Hippocampal formation (tissue), 2 donors: ENCODE data around the gene DENND6B.
"Not testable (repeated sequence)": the region's sequence is repeated elsewhere in the genome, so short reads cannot be mapped to it uniquely, and the experiment has no call there.

Source experiments
- DNase-seq, 2 donors: peaks; one replicate each; lab custom pipeline; 2025; lab: John Stamatoyannopoulos, UW

Gene DENND6B

DNA sequence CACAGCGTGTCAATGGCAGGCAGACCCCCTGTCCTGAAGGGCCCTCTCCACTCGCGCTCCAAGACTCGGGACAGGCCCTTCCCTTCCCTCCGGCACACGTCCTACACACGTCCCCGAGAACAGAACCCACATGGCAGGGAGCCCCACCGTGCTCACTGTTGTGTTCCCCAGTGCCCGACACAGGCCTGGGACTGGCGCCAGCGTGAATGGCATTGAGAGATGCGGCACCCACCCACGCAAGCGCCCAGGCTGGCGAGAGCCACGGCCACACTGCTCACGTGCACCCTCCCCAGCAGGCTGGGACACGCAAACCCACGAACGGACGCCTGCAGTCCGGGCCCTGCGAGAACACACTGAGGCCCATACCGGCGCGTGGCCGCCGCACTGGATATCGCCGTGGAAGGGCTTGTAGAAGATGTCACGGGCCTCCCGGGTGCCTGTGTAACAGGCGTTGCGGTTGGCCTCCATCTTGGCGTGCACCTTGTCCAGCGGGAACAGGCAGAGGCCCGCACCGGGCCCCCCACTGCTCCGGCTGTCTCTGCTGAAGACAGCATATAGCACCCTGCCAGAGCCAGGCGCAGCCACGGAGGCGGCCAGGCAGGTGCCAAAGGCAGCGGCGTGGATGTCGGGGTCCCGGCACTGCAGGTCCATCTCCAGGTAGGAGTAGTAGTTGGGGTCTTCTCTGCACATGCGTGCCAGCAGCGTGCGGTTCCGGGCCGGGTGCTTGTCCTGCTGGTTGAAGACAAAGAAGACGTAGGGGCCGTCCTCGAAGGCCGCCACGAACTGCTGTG is 37.5 kb downstream of the DENND6B start:
- DNase-seq, result no peak

- DNase-seq, result no peak
These were observed 39.1 kb downstream of the DENND6B start for GRCh38 chr22:50287731-50288130.

DNA sequence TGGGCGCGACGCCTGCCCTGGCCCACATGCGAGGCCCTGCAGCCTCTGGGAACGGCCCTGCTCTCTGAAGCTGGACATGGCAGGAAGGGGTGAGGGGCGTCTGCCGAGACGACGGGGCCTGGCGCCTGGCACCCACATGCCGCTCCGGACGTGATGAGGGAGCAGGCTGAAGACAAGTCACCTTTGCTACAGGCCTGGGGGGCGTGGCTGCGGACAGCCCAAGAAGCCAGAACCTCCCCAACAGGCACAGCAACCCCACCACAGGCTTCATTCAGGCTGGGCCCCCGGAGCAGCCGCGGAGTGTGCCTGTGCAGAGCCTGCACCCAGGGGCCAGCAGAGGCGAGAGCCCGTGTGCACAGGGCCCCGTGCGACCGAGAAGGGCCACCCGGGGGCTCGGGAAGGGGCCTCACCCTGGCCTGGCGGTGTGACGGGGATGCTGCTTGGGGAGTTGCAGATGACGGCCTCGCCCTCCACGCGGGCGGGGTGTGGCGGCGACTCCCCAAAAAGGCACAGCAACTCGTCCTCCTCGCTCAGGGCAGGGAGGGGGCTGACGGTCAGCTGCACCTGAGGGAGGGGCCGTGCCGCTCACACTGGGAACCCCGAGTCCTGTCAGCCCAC is 40.0 kb downstream of the DENND6B start:
- no peak for DNase-seq

DNA sequence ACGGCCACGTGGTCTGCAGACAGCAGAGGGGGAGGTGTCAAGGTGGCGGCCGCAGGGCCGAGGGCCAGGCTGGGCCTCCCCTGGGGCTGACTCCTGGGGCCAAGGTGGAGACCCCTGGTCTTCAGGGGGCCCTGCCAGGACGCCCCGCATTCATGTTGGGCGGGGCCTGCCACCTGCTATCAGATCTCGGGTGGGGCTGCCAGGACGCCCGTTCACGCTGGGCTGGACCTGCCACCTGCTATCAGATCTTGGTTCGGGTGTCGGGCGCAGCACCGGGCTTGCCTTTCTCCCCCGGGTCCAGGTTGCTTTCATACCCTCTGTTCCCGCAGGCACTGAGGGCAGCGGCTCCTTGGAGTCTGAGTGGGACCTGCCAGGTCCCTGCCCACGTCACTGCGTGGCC is 40.5 kb downstream of the DENND6B start:
- no peak for DNase-seq

- no peak for DNase-seq
These were observed 41.1 kb downstream of the DENND6B start for GRCh38 chr22:50285568-50286229.

GRCh38 chr22:50284479-50284878 is 42.3 kb downstream of the DENND6B start:
- no peak for DNase-seq

GRCh38 chr22:50283821-50284220 is 43.0 kb downstream of the DENND6B start:
- no peak for DNase-seq

GRCh38 chr22:50282361-50283155 is 44.3 kb downstream of the DENND6B start:
- DNase-seq, result no peak

DNA sequence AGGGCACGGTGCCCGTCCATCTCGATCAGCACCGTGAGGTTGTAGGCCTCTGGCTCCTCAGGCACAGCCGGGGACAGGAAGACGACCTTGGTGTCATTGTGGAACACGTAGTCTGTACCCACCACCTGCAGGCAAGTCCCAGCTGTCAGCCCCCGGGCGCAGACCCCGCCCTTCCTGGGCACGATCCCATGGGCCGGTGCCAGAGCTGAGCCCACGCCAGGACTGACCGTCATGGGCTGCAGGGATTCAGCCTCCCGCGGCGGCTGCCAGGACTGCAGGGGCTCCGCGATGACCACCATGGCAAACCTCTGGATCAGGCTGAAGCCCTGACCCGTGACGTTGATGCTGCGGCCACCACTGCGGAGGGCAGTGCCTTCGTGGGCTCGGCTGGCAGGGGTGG is 44.9 kb downstream of the DENND6B start:
- DNase-seq, result no peak

DNA sequence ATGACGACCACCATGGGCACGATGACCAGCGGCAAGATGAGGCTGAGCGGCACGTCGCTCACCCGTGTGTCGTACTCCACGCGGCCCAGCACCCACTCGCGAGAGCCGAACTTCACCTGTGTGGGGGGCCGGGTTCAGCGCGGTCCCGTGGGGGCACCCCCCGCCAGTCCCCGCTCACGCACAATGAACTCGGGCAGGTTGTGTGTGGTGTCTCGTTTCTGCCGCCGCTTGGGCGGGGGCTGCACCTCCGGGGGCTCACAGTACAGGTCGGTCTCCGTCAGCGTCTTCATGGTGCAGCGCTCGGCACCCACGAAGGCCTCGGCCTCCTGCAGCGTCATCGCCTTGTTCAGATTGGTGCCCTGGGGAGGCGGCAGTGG is 45.4 kb downstream of the DENND6B start:
- DNase-seq, result no peak

GRCh38 chr22:50280708-50281383 is 46.0 kb downstream of the DENND6B start:
- DNase-seq, result no peak

DNA sequence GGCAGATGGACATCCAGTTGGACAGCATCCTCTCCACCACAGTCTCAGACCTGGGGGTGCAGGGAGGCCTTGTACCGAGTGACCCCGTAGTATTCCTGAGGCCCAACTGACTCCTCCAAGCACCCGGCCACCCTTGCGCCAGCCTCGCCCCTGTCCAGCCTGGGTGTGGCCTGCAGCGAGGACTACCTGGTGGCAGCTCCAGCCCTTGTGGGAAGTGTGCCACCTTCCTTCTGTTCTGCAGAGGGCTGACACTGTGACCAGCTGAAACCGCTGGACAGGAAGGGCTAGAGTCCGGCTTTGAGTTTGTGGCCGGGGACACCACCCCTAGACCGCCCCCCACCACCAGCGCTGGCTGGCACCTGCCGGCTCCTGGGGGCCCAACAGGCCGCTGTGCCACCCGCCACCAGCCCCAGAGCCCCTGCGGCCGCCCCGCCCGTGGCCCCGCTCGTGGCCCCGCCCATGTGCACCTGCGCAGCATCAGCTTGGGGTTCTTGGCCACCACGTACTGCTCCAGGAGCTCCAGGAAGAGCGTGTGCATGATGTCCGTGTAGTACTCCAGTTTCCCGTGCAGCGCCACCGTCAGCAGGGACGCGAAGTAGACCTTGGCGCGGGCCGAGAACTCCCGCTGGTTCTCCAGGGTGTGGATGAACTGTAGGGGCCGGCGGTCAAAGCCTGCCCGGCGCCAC is 46.6 kb downstream of the DENND6B start:
- no peak for DNase-seq

- DNase-seq, result no peak
These were observed 47.7 kb downstream of the DENND6B start for GRCh38 chr22:50278956-50279619.

DNA sequence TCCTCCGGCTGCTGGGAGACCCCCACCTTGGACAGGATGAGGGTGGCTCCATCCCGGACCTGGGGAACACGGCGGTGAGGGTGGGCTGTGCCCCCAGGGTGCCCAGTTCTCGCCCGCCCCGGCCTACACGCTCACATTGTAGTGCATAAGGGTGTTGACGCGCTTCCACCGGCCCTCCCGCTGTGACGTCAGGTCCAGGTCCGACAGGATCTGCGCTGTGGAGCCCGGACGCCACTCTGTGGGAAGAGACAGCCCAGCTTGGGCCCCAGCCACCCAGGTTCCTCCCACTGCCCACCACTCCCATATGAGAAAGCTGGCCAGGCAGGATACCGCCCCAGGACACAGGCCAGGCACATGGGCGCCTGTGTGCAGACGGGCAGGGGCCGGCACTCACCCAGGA is 48.4 kb downstream of the DENND6B start:
- no peak for DNase-seq

DNA sequence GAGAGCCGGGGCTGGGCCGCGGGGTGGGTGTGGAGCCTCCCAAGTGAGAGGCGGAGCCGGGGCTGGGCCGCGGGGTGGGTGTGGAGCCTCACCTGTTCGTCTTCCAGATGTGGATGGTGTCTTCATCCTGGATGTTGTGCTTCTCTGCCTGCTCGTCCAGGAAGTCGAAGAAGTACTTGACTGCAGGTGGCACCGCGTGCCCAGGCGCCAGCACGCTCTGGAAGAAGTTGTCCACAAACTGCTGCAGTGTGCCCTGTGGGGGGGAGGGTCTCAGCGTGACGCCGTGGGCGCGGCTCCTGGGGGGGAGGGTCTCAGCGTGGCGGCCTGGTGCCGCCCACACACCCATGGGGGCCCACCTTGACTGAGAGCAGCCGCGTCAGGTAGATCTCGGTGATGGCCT is 49.1 kb downstream of the DENND6B start:
- no peak for DNase-seq

DNA sequence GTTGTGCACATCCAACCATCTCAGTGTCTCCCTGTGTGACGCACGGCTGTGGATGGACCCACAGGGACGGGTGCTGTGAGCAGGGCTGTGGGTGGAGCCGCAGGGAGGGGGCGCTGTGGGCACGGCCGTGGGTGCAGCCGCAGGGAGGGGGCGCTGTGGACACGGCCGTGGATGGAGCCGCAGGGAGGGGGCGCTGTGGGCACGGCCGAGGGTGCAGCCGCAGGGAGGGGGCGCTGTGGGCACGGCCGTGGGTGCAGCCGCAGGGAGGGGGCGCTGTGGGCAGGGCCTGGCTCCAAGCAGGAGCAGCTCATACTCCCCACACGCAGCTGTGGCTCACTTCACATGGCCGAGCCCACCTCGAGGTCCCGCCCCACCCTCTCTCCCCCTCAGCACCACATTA is 50.7 kb downstream of the DENND6B start:
- DNase-seq, result peak; percentile 69 to 92

DNA sequence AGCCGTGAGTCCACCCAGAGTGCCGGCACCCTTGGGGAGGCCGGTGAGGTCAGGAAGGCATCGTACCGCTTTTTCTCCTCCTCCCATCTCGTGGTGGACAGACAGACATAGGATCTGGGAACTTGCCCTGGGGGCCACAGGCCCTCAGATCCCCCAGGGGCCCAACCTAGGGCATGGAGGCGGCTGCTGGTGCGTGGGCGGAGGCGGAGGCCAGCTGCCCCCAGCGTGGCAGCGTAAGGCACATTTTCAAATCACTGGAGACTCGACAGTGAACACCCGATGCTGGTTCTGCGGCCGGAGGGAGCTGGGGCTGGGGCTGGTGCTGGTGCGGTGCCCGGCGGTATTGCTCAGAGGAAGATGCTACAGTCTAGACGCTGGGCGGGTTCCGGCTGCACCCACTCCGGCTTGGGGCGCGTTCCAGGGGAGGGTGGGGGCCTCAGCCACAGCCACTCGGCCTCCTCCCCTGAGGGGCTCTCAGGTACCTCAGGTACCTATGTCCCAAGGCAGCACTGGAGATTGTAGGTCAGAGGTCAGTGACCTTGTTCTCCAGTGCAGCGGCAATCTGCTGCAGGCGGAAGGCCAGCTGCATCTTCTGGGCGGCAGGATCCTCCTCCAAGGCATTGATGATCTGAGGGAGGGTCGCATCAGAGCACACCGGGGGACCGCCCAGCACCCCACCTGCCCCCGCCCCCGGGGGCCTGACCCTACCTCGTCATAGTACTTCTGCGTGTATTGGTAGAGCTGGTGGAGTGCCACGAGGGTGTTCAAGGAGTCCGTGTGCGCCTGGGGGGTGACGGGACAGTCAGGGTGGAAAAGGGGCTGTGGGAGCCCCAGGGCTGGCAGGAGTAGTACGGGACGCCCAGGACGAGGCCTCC is 51.4 kb downstream of the DENND6B start:
- DNase-seq, result no peak

GRCh38 chr22:50274771-50275170 is 52.0 kb downstream of the DENND6B start:
- no peak for DNase-seq

GRCh38 chr22:50274311-50274710 is 52.5 kb downstream of the DENND6B start:
- peak; percentile 27 to 41 for DNase-seq

GRCh38 chr22:50273781-50274180 is 53.0 kb downstream of the DENND6B start:
- DNase-seq, result not testable (repeated sequence)
